HL-60 (cell line): ENCODE measurements around the gene CHST14.

Experiments used
- POLR2AphosphoS5 ChIP-seq: IDR thresholded peaks from 2 replicates; pipeline ENCODE4 v1.6.1; 2012; ENCODE audit warnings: low read depth
- TF ChIP-seq, protein P1 (sequence below): IDR thresholded peaks from one replicate; pipeline ENCODE4 v1.5.1; 2011; ENCODE audit warnings: low read length, control low read depth, inconsistent platforms; ENCODE audit not compliant: insufficient read depth
- TF ChIP-seq, protein P2 (sequence below): IDR thresholded peaks from 2 replicates; pipeline ENCODE4 v1.6.1; 2012; ENCODE audit warnings: low read depth; ENCODE audit not compliant: insufficient replicate concordance

DNA sequence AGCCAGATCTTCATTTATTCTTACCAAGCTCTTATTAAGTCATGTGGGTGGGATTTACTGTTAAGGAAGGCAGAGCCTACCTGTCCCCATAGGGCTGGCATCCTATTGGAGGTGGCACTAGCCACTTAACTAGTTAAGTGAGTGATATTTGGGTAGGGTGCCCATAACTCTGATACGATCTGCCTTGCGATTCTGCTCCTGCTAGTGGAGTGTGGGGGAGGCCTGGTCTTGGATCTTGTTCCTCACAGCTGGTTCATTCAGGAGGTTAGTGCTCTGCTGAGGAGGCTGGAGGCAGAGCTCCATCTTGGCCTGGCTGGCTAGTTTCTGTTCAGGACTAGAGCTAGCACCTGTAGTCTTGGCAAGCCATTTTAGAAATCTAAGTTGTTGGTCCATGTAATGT lies 20.7 kb upstream of the CHST14 start:
- TF ChIP-seq, protein P1, sequence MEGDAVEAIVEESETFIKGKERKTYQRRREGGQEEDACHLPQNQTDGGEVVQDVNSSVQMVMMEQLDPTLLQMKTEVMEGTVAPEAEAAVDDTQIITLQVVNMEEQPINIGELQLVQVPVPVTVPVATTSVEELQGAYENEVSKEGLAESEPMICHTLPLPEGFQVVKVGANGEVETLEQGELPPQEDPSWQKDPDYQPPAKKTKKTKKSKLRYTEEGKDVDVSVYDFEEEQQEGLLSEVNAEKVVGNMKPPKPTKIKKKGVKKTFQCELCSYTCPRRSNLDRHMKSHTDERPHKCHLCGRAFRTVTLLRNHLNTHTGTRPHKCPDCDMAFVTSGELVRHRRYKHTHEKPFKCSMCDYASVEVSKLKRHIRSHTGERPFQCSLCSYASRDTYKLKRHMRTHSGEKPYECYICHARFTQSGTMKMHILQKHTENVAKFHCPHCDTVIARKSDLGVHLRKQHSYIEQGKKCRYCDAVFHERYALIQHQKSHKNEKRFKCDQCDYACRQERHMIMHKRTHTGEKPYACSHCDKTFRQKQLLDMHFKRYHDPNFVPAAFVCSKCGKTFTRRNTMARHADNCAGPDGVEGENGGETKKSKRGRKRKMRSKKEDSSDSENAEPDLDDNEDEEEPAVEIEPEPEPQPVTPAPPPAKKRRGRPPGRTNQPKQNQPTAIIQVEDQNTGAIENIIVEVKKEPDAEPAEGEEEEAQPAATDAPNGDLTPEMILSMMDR: no peak
- TF ChIP-seq POLR2AphosphoS5: no peak
- TF ChIP-seq, protein P2, sequence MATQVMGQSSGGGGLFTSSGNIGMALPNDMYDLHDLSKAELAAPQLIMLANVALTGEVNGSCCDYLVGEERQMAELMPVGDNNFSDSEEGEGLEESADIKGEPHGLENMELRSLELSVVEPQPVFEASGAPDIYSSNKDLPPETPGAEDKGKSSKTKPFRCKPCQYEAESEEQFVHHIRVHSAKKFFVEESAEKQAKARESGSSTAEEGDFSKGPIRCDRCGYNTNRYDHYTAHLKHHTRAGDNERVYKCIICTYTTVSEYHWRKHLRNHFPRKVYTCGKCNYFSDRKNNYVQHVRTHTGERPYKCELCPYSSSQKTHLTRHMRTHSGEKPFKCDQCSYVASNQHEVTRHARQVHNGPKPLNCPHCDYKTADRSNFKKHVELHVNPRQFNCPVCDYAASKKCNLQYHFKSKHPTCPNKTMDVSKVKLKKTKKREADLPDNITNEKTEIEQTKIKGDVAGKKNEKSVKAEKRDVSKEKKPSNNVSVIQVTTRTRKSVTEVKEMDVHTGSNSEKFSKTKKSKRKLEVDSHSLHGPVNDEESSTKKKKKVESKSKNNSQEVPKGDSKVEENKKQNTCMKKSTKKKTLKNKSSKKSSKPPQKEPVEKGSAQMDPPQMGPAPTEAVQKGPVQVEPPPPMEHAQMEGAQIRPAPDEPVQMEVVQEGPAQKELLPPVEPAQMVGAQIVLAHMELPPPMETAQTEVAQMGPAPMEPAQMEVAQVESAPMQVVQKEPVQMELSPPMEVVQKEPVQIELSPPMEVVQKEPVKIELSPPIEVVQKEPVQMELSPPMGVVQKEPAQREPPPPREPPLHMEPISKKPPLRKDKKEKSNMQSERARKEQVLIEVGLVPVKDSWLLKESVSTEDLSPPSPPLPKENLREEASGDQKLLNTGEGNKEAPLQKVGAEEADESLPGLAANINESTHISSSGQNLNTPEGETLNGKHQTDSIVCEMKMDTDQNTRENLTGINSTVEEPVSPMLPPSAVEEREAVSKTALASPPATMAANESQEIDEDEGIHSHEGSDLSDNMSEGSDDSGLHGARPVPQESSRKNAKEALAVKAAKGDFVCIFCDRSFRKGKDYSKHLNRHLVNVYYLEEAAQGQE: no peak
